ENCODE measurements around the gene TMEM150A. TPM values are rescaled to one million over a fixed set of nuclear protein-coding genes. Genes with fewer than 3 reads are reported as not detected.

TMEM150A gene
- total RNA-seq, 1 experiment from 2014 or later = 19.3 TPM

- Histone ChIP-seq H3K9ac (ENCODE audit: extremely low read depth, insufficient read length, low read length) (peak within 1 kb of the TSS; percentile 96), H3K4me2 (ENCODE audit: insufficient read depth, insufficient read length, low read length) (peak within 1 kb of the TSS; percentile 81), H3K27ac (ENCODE audit: insufficient read length, low read depth, low read length) (no peak within 1 kb of the TSS), H4K8ac (replicated peaks; ENCODE audit: insufficient read length, low read depth, low read length) (no peak within 1 kb of the TSS), H2BK120ac (ENCODE audit: low read depth, low read length, poor library complexity, severe bottlenecking) (no peak within 1 kb of the TSS), H2BK5ac (ENCODE audit: insufficient read length, low read length) (no peak within 1 kb of the TSS), H3K56ac (ENCODE audit: insufficient read length, low read depth, low read length) (no peak within 1 kb of the TSS), H3K14ac (ENCODE audit: insufficient read depth, low read length) (peak within 1 kb of the TSS; percentile 87; the same call in 1 of the 2 replicates), H2BK15ac (ENCODE audit: low read depth, low read length) (no peak within 1 kb of the TSS), H3T11ph (ENCODE audit: low read length) (no peak within 1 kb of the TSS), H2AK5ac (ENCODE audit: insufficient read length, low read length) (no peak within 1 kb of the TSS), H3K23ac (ENCODE audit: insufficient read length, low read depth, low read length) (no peak within 1 kb of the TSS), H3K4ac (ENCODE audit: low read depth, low read length) (no peak within 1 kb of the TSS), H3K4me1 (ENCODE audit: insufficient read depth, low read length) (no peaks in the 10 kb centered on the region), H2AFZ (ENCODE audit: low read length) (no peak within 1 kb of the TSS), H2BK20ac (ENCODE audit: low read depth, low read length, poor library complexity, severe bottlenecking) (no peak within 1 kb of the TSS), H4K91ac (ENCODE audit: insufficient read length, low read depth, low read length) (no peak within 1 kb of the TSS), H3K23me2 (ENCODE audit: insufficient read length, low read depth, low read length, poor library complexity, severe bottlenecking) (peaks cover 9% of the 10 kb centered on the region), H4K5ac (ENCODE audit: insufficient read length, low read depth, low read length) (no peak within 1 kb of the TSS), H3K79me2 (ENCODE audit: insufficient read depth, low read length) (no peaks in the 10 kb centered on the region), H2BK12ac (ENCODE audit: insufficient read length, low read depth, low read length) (no peak within 1 kb of the TSS), H3K9me3 (ENCODE audit: control insufficient read depth, low read depth, low read length) (no peaks in the 10 kb centered on the region), H4K20me1 (ENCODE audit: control insufficient read depth, insufficient read depth, insufficient read length) (no peaks in the 10 kb centered on the region), H3K18ac (ENCODE audit: insufficient read length, low read depth, low read length) (peak within 1 kb of the TSS; percentile 94), H3K79me1 (ENCODE audit: insufficient read depth, low read depth, low read length, poor library complexity, severe bottlenecking) (no peaks in the 10 kb centered on the region), H3K27me3 (ENCODE audit: insufficient read depth, low read length) (no peaks in the 10 kb centered on the region)
- Mint-ChIP-seq H3K36me3 (ENCODE audit: insufficient read depth in 1 of 3, low read depth in 3 of 3) (peaks cover 0 to 24% (median 21%) of the 10 kb centered on the region in 3 experiments; a peak in 5 of 7 replicates), H3K9me3 (no peaks in the 10 kb centered on the region), H3K4me1 (peaks cover 17 to 18% of the 10 kb centered on the region in 2 experiments), H3K27me3 (ENCODE audit: low read depth) (peaks cover 11% of the 10 kb centered on the region), H3K27ac (peak within 1 kb of the TSS; percentile 76 to 99 (median 97)), H3K4me3 (peak within 1 kb of the TSS; percentile 99)
- TF ChIP-seq CTCF (conservative IDR thresholded peaks at IDR 0.05) = no peak
- peak; percentile 97 for DNase-seq
- no CpG with 5 or more reads among the region's 47 CpGs for WGBS (ENCODE audit: extremely low coverage, insufficient read length, low lambda C conversion rate)
These were observed 7.0 kb downstream of the TMEM150A start, which contains the start of gene RNF181 for GRCh38 chr2:85595301-85596025. Gene RNF181 (plus strand): TSS chr2:85595745. CDS start chr2:85595764, 19 bp downstream.

Measured in H9 (cell line).